GM13977 (cell line): ENCODE measurements around the gene PRKCI.
"Not testable (repeated sequence)": the region's sequence is repeated elsewhere in the genome, so short reads cannot be mapped to it uniquely, and the experiment has no call there.

Experiments
- DNase-seq: peaks from one replicate; pipeline ENCODE4 v3.0.0; 2012; ENCODE audit warnings: low spot score
- CTCF ChIP-seq: IDR thresholded peaks from 2 replicates; pipeline ENCODE4 v1.5.1; 2012; ENCODE audit warnings: mild to moderate bottlenecking, control low read depth; ENCODE audit not compliant: insufficient read depth; ENCODE audit errors: extremely low read depth, missing control alignments
- in situ Hi-C: fragments of 300-500 bp; cut with MboI; formaldehyde crosslinking; loops from one replicate; pipeline ENCODE4 v1.12.0; 2022; ENCODE audit warnings: low sequenced_read_pairs, low pct_unique_long_range_greater_than_20kb, mixed read lengths, inconsistent platforms; ENCODE audit not compliant: unreplicated experiment

PRKCI gene

GRCh38 chr3:170189398-170190256, 32.6 kb upstream of the PRKCI start:
- in situ Hi-C loops: no loop called here
- TF ChIP-seq CTCF: no peak
- DNase-seq: no peak

GRCh38 chr3:170195759-170196158, 26.5 kb upstream of the PRKCI start:
- in situ Hi-C loops, DNase-seq: not testable (repeated sequence)

- TF ChIP-seq CTCF: no peak
- in situ Hi-C loops: no loop called here
- no peak for DNase-seq
These were observed 25.4 kb upstream of the PRKCI start for GRCh38 chr3:170196833-170197232.

- no peak for TF ChIP-seq CTCF
- no peak for DNase-seq
- in situ Hi-C loops: no loop called here
These were observed 21.2 kb upstream of the PRKCI start for GRCh38 chr3:170200987-170201386.

- no peak for TF ChIP-seq CTCF
- in situ Hi-C loops: no loop called here
- no peak for DNase-seq
These were observed 20.7 kb upstream of the PRKCI start for GRCh38 chr3:170201527-170201926.

- DNase-seq: no peak
- no peak for TF ChIP-seq CTCF
- in situ Hi-C loops: no loop called here
These were observed 18.8 kb upstream of the PRKCI start for GRCh38 chr3:170203457-170203856.

- TF ChIP-seq CTCF: no peak
- in situ Hi-C loops: no loop called here
- DNase-seq: no peak
These were observed 18.2 kb upstream of the PRKCI start for GRCh38 chr3:170204023-170204472.
